Measurements from ENCODE around the gene TCIRG1. TPM values are rescaled to one million over a fixed set of nuclear protein-coding genes. Genes with fewer than 3 reads are reported as not detected.

The TCIRG1 gene
- total RNA-seq, 5 donors from 2014 or later (not counting 1 experiment from before 2014, with no cell fraction given): 184 to 292 (median 246) TPM

DNA sequence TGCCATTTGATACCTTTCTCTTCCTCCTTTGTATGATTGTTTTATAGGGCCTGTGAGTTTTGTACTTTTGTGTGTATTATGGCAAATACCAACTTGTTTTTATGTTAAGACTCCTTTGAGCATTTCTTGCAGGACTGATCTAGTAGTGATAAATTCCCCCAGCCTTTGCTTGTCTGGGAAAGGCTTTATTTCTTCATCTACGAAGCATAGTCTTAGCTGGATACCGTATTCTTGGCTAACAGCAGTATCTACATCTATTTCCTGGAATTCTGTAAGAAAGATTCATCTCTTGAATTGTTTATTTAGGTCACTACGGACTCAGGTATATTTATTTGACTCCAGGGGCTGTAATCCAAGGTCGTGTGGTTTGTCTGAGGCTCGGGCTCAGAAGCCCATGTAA is 14.3 kb upstream of the TCIRG1 start:
- POLR2A ChIA-PET: no interaction called here
- CTCF ChIA-PET: no interaction called here

GRCh38 chr11:68025047-68025446 is 13.8 kb upstream of the TCIRG1 start:
- ATAC-seq (replicated peaks in 1 of 4) (peak in 1 of 4 experiments; percentile 35), DNase-seq (peak in 1 of 35 experiments; percentile 35)
- no peak overlapping the region for H3K27ac ChIP-seq (ENCODE audit: low read length)
- no peaks in the 10 kb centered on the region for H3K9me3 ChIP-seq
- peaks cover 0 to 8% of the 10 kb centered on the region in 2 experiments for H3K27me3 ChIP-seq (replicated peaks in 1 of 2; ENCODE audit: control insufficient read depth in 2 of 2, extremely low read depth in 1 of 2, insufficient read depth in 2 of 2, low read length in 1 of 2)
- H3K4me3 ChIP-seq (ENCODE audit: control insufficient read depth in 1 of 2, extremely low read depth in 1 of 2, low read length in 1 of 2): no peak overlapping the region
- H3K4me1 ChIP-seq (ENCODE audit: control insufficient read depth in 1 of 2, extremely low read depth in 1 of 2, insufficient read depth in 2 of 2, low read length in 2 of 2): peaks cover 0 to 7% of the 10 kb centered on the region in 2 experiments
- H3K9me3 Mint-ChIP-seq: peaks cover 4 to 5% (median 5%) of the 10 kb centered on the region in 3 donors
- no peaks in the 10 kb centered on the region for H3K27me3 Mint-ChIP-seq
- POLR2A ChIA-PET: no interaction called here
- H3K4me1 Mint-ChIP-seq: peaks cover 5 to 13% (median 9%) of the 10 kb centered on the region in 3 donors
- CTCF ChIA-PET: no interaction called here
- no peak overlapping the region for H3K27ac Mint-ChIP-seq
- WGBS (ENCODE audit: insufficient coverage): 52% methylated on average over 5 of the region's 5 CpGs
- H3K36me3 ChIP-seq (ENCODE audit: control insufficient read depth in 2 of 2, extremely low read depth in 1 of 2, insufficient read depth in 1 of 2, low read length in 1 of 2): no peaks in the 10 kb centered on the region
- peaks cover 6% of the 10 kb centered on the region for H3K36me3 Mint-ChIP-seq
- H3K4me3 Mint-ChIP-seq: no peak overlapping the region

More for the DNA sequence above, 14.3 kb upstream of the TCIRG1 start:
- ATAC-seq (replicated peaks in 1 of 4) (no peak), DNase-seq (no peak)
- no peak overlapping the region for H3K4me3 ChIP-seq (ENCODE audit: control insufficient read depth in 1 of 2, extremely low read depth in 1 of 2, low read length in 1 of 2)
- H3K27ac ChIP-seq (ENCODE audit: low read length): no peak overlapping the region
- H3K4me1 ChIP-seq (ENCODE audit: control insufficient read depth in 1 of 2, extremely low read depth in 1 of 2, insufficient read depth in 2 of 2, low read length in 2 of 2): peaks cover 0 to 2% of the 10 kb centered on the region in 2 experiments
- no peaks in the 10 kb centered on the region for H3K27me3 Mint-ChIP-seq
- no peaks in the 10 kb centered on the region for H3K9me3 ChIP-seq
- peaks cover 2 to 8% (median 6%) of the 10 kb centered on the region in 3 donors for H3K4me1 Mint-ChIP-seq
- peaks cover 4 to 5% (median 5%) of the 10 kb centered on the region in 3 donors for H3K9me3 Mint-ChIP-seq
- H3K4me3 Mint-ChIP-seq: no peak overlapping the region
- H3K27me3 ChIP-seq (replicated peaks in 1 of 2; ENCODE audit: control insufficient read depth in 2 of 2, extremely low read depth in 1 of 2, insufficient read depth in 2 of 2, low read length in 1 of 2): peaks cover 0 to 8% of the 10 kb centered on the region in 2 experiments
- H3K36me3 Mint-ChIP-seq: peaks cover 6% of the 10 kb centered on the region
- no peaks in the 10 kb centered on the region for H3K36me3 ChIP-seq (ENCODE audit: control insufficient read depth in 2 of 2, extremely low read depth in 1 of 2, insufficient read depth in 1 of 2, low read length in 1 of 2)
- WGBS (ENCODE audit: insufficient coverage): 93% methylated on average over 2 of the region's 5 CpGs
- no peak overlapping the region for H3K27ac Mint-ChIP-seq

GRCh38 chr11:68026391-68027105 is 12.3 kb upstream of the TCIRG1 start:
- DNase-seq: no peak
- WGBS (ENCODE audit: insufficient coverage): 80% methylated on average over 15 of the region's 18 CpGs
- H3K9me3 Mint-ChIP-seq: peaks cover 4 to 5% (median 5%) of the 10 kb centered on the region in 3 donors
- ATAC-seq (replicated peaks in 1 of 4): no peak
- ChIA-PET CTCF (no interaction called here), POLR2A (no interaction called here)
- H3K4me1 Mint-ChIP-seq: peaks cover 14 to 24% (median 21%) of the 10 kb centered on the region in 3 donors
- H3K36me3 Mint-ChIP-seq: peaks cover 6% of the 10 kb centered on the region
- H3K4me1 ChIP-seq (ENCODE audit: control insufficient read depth in 1 of 2, extremely low read depth in 1 of 2, insufficient read depth in 2 of 2, low read length in 2 of 2): peaks cover 4 to 16% of the 10 kb centered on the region in 2 experiments
- H3K27ac ChIP-seq (ENCODE audit: low read length): no peak overlapping the region
- no peak overlapping the region for H3K4me3 Mint-ChIP-seq
- no peaks in the 10 kb centered on the region for H3K36me3 ChIP-seq (ENCODE audit: control insufficient read depth in 2 of 2, extremely low read depth in 1 of 2, insufficient read depth in 1 of 2, low read length in 1 of 2)
- H3K4me3 ChIP-seq (ENCODE audit: control insufficient read depth in 1 of 2, extremely low read depth in 1 of 2, low read length in 1 of 2): no peak overlapping the region
- H3K27me3 ChIP-seq (replicated peaks in 1 of 2; ENCODE audit: control insufficient read depth in 2 of 2, extremely low read depth in 1 of 2, insufficient read depth in 2 of 2, low read length in 1 of 2): no peaks in the 10 kb centered on the region
- H3K27me3 Mint-ChIP-seq: no peaks in the 10 kb centered on the region
- no peaks in the 10 kb centered on the region for H3K9me3 ChIP-seq
- H3K27ac Mint-ChIP-seq: no peak overlapping the region

DNA sequence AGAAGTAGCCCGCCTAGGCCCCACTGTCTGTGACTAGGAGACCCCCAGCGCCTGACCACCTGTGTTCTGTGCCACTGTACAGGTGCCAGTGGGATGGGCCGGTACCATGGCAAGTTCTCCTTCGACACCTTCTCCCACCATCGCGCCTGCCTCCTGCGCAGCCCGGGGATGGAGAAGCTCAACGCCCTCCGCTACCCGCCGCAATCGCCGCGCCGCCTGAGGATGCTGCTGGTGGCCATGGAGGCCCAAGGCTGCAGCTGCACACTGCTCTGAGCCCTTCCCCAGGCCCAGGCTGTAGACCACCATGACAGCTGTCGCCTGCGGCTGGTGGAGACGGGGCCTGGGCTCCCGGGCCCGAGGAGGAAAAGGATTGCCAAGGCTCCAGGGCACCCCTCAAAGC is 11.2 kb upstream of the TCIRG1 start:
- Mint-ChIP-seq H3K27ac (no peak overlapping the region), H3K36me3 (peaks cover 6% of the 10 kb centered on the region), H3K4me3 (no peak overlapping the region), H3K4me1 (peaks cover 19 to 29% (median 25%) of the 10 kb centered on the region in 3 donors), H3K9me3 (peaks cover 4 to 5% (median 5%) of the 10 kb centered on the region in 3 donors), H3K27me3 (no peaks in the 10 kb centered on the region)
- CTCF ChIA-PET: interaction anchor here in 1 of 2 donors (0.6 kb wide), 1 partner anchor 24 kb away, joined by 9 read pairs; no protein-coding TSS in a partner anchor
- Histone ChIP-seq H3K4me1 (ENCODE audit: control insufficient read depth in 1 of 2, extremely low read depth in 1 of 2, insufficient read depth in 2 of 2, low read length in 2 of 2) (peaks cover 4 to 27% of the 10 kb centered on the region in 2 experiments), H3K9me3 (no peaks in the 10 kb centered on the region), H3K27ac (ENCODE audit: low read length) (no peak overlapping the region), H3K4me3 (ENCODE audit: control insufficient read depth in 1 of 2, extremely low read depth in 1 of 2, low read length in 1 of 2) (no peak overlapping the region), H3K27me3 (replicated peaks in 1 of 2; ENCODE audit: control insufficient read depth in 2 of 2, extremely low read depth in 1 of 2, insufficient read depth in 2 of 2, low read length in 1 of 2) (no peaks in the 10 kb centered on the region), H3K36me3 (ENCODE audit: control insufficient read depth in 2 of 2, extremely low read depth in 1 of 2, insufficient read depth in 1 of 2, low read length in 1 of 2) (peaks cover 3 to 8% of the 10 kb centered on the region in 2 donors)
- POLR2A ChIA-PET: no interaction called here
- 96% methylated on average over 21 of the region's 21 CpGs for WGBS (ENCODE audit: insufficient coverage)
- DNase-seq (no peak), ATAC-seq (replicated peaks in 1 of 4) (no peak)

GRCh38 chr11:68028802-68029545 is 9.9 kb upstream of the TCIRG1 start:
- Histone ChIP-seq H3K4me1 (ENCODE audit: control insufficient read depth in 1 of 2, extremely low read depth in 1 of 2, insufficient read depth in 2 of 2, low read length in 2 of 2) (peaks cover 4 to 34% of the 10 kb centered on the region in 2 experiments), H3K4me3 (ENCODE audit: control insufficient read depth in 1 of 2, extremely low read depth in 1 of 2, low read length in 1 of 2) (no peak overlapping the region), H3K9me3 (no peaks in the 10 kb centered on the region), H3K36me3 (ENCODE audit: control insufficient read depth in 2 of 2, extremely low read depth in 1 of 2, insufficient read depth in 1 of 2, low read length in 1 of 2) (peaks cover 8 to 15% of the 10 kb centered on the region in 2 donors), H3K27me3 (replicated peaks in 1 of 2; ENCODE audit: control insufficient read depth in 2 of 2, extremely low read depth in 1 of 2, insufficient read depth in 2 of 2, low read length in 1 of 2) (no peaks in the 10 kb centered on the region), H3K27ac (ENCODE audit: low read length) (no peak overlapping the region)
- H3K36me3 Mint-ChIP-seq: peaks cover 9% of the 10 kb centered on the region
- H3K9me3 Mint-ChIP-seq: peaks cover 4 to 5% (median 5%) of the 10 kb centered on the region in 3 donors
- no peak for ATAC-seq (replicated peaks in 1 of 4)
- no peak for DNase-seq
- no peaks in the 10 kb centered on the region for H3K27me3 Mint-ChIP-seq
- peak overlapping the region; percentile 91 to 96 (median 95) for H3K4me3 Mint-ChIP-seq
- POLR2A ChIA-PET: no interaction called here
- 94% methylated on average over 8 of the region's 12 CpGs for WGBS (ENCODE audit: insufficient coverage)
- CTCF ChIA-PET: interaction anchor here in 1 of 2 donors (0.7 kb wide), 1 partner anchor 784 kb away, joined by 7 read pairs; no protein-coding TSS in a partner anchor
- no peak overlapping the region for H3K27ac Mint-ChIP-seq
- H3K4me1 Mint-ChIP-seq: peaks cover 19 to 29% (median 27%) of the 10 kb centered on the region in 3 donors

DNA sequence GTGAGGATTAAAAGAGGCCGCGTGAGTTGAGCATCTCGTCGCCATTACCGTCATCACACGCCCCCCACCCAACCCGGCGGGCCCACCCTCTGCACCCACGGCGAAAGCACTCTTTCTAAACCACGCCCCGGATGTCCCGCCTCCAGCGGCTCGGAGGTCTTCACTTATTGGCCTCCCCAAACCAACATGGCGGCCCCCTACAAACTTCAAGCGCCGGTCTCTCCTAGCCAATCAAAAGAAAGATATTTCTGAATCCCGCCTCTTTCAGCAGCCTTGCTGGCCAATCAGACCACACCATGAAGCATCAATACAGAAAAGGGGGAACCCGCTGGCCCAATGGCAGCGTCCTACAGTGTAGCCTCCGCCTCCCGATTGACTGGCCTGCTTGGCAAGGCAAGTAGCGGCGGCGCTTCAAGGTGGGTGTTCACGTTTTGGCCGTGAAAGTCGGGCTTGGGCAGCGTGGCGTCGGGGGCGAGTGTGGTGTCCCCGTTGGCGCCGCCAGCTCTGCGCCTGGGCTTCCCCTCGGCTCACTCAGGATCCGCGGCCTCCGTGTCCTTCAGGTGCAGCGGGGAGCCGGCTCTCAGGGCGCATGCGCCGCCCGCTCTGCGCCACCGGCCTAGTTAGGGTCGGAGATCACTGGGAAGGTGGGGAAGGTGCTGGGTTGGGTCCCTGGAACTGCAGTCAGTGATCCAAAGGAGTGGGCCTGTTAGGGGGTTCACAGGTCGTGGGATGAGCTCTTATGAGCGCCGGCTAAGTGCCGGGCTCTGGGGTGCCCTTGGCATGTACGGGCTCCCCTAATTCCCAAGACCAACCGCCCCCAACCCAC is 8.3 kb upstream of the TCIRG1 start, which contains the start of gene NDUFS8:
Gene NDUFS8, plus strand, starts transcription at position 364 of the 826 bp plus-strand sequence. CDS start 1,471 bp downstream, outside the sequence.
- Mint-ChIP-seq H3K4me1 (peaks cover 19 to 30% (median 29%) of the 10 kb centered on the region in 3 donors), H3K4me3 (peak within 1 kb of the TSS; percentile 91 to 96 (median 95)), H3K9me3 (no peaks in the 10 kb centered on the region), H3K36me3 (peaks cover 3% of the 10 kb centered on the region), H3K27me3 (no peaks in the 10 kb centered on the region), H3K27ac (peak within 1 kb of the TSS; percentile 89 to 94)
- peak within 1 kb of the TSS; percentile 76 for H3K27ac ChIP-seq (ENCODE audit: low read length)
- CTCF ChIA-PET: no interaction called here
- H3K4me1 ChIP-seq (ENCODE audit: control insufficient read depth in 1 of 2, extremely low read depth in 1 of 2, insufficient read depth in 2 of 2, low read length in 2 of 2): peaks cover 4 to 36% of the 10 kb centered on the region in 2 experiments
- H3K27me3 ChIP-seq (replicated peaks in 1 of 2; ENCODE audit: control insufficient read depth in 2 of 2, extremely low read depth in 1 of 2, insufficient read depth in 2 of 2, low read length in 1 of 2): no peaks in the 10 kb centered on the region
- DNase-seq (peak; percentile 88 to 98 (median 95)), ATAC-seq (replicated peaks in 1 of 4) (peak; percentile 94 to 96 (median 95))
- WGBS (ENCODE audit: insufficient coverage): under 1% methylated on average over 28 of the region's 56 CpGs
- H3K9me3 ChIP-seq: no peaks in the 10 kb centered on the region
- peak within 1 kb of the TSS; percentile 62 to 84 for H3K4me3 ChIP-seq (ENCODE audit: control insufficient read depth in 1 of 2, extremely low read depth in 1 of 2, low read length in 1 of 2)
- H3K36me3 ChIP-seq (ENCODE audit: control insufficient read depth in 2 of 2, extremely low read depth in 1 of 2, insufficient read depth in 1 of 2, low read length in 1 of 2): peaks cover 8 to 24% of the 10 kb centered on the region in 2 donors
- POLR2A ChIA-PET: no interaction called here

All from T-cell (primary cell).